ENCODE measurements around the gene PCYT1A. TPM values are rescaled to one million over a fixed set of nuclear protein-coding genes. Genes with fewer than 3 reads are reported as not detected.
A peak's percentile ranks its signal among the peaks of the same experiment; 100 is the strongest.
"Not testable (repeated sequence)": the region's sequence is repeated elsewhere in the genome, so short reads cannot be mapped to it uniquely, and the experiment has no call there.

PCYT1A gene
- total RNA-seq, 1 donor from 2014 or later = 65.0 TPM

- peak; percentile 35 for DNase-seq
Observed at GRCh38 chr3:196192524-196193051, 94.9 kb downstream of the PCYT1A start.

- no peak for DNase-seq
Observed at GRCh38 chr3:196192036-196192523, 95.4 kb downstream of the PCYT1A start.

GRCh38 chr3:196189566-196190347 is 97.8 kb downstream of the PCYT1A start:
- DNase-seq = peak; percentile 28

GRCh38 chr3:196186651-196187573 is 100.6 kb downstream of the PCYT1A start:
- peak; percentile 83 for DNase-seq

GRCh38 chr3:196184881-196185280 is 102.6 kb downstream of the PCYT1A start:
- no peak for DNase-seq

- not testable (repeated sequence) for DNase-seq
Observed at GRCh38 chr3:196184169-196184432, 103.4 kb downstream of the PCYT1A start.

- no peak for DNase-seq
Observed at GRCh38 chr3:196181127-196181546, 106.4 kb downstream of the PCYT1A start.

- no peak for DNase-seq
Observed at GRCh38 chr3:196180346-196180745, 107.2 kb downstream of the PCYT1A start.

Small RNA genes within 50 kb of the gene (small RNA-seq; reads per million reads assigned to genes)
- gene AC069257.2 (ENCODE audit: low replicate concordance) = not detected
- not detected for gene RF00019 (ENCODE audit: low replicate concordance)

Other genes with a start within 250 kb of the PCYT1A start
- 110 TPM for gene TFRC, start 205.6 kb downstream of the PCYT1A start, total RNA-seq
- not detected for gene ZDHHC19, start 76.3 kb downstream of the PCYT1A start, total RNA-seq
- not detected for gene SLC51A, start 71.2 kb downstream of the PCYT1A start, total RNA-seq
- gene DYNLT2B, start 30.5 kb upstream of the PCYT1A start, total RNA-seq = 1.8 TPM
- not detected for gene TM4SF19, start 50.7 kb upstream of the PCYT1A start, total RNA-seq
- 26.1 TPM for gene UBXN7, start 144.7 kb upstream of the PCYT1A start, total RNA-seq
- gene RNF168, start 216.0 kb upstream of the PCYT1A start, total RNA-seq = 18.8 TPM
- 19.6 TPM for gene SMCO1, start 227.6 kb upstream of the PCYT1A start, total RNA-seq